Measurements from ENCODE around the gene TMEM125.

TMEM125 gene

GRCh38 chr1:43269627-43270375 lies at the start of gene TMEM125:
Gene TMEM125 (plus strand): TSS chr1:43269983. CDS start chr1:43272723, 2,740 bp downstream.
- peak within 1 kb of the TSS; percentile 71 to 88 (median 85) for H3K27ac Mint-ChIP-seq
- peaks cover 30% of the 10 kb centered on the region for H3K27me3 Mint-ChIP-seq (ENCODE audit: low read depth)
- H3K4me1 Mint-ChIP-seq = peaks cover 15% of the 10 kb centered on the region
- no peak for TF ChIP-seq CTCF (IDR thresholded peaks at IDR 0.05; ENCODE audit: unreplicated experiment in 3 of 3)
- peaks cover 8% of the 10 kb centered on the region for H3K9me3 Mint-ChIP-seq
- H3K4me3 Mint-ChIP-seq = peak within 1 kb of the TSS; percentile 84 to 85 (median 84)
- H3K36me3 Mint-ChIP-seq (ENCODE audit: low read depth) = no peaks in the 10 kb centered on the region

GRCh38 chr1:43220905-43221778 lies 48.6 kb upstream of the TMEM125 start:
- H3K4me3 Mint-ChIP-seq = no peak overlapping the region
- no peak overlapping the region for H3K27ac Mint-ChIP-seq
- H3K27me3 Mint-ChIP-seq (ENCODE audit: low read depth) = peaks cover 32% of the 10 kb centered on the region
- H3K9me3 Mint-ChIP-seq = no peaks in the 10 kb centered on the region
- H3K36me3 Mint-ChIP-seq (ENCODE audit: low read depth) = no peaks in the 10 kb centered on the region
- TF ChIP-seq CTCF (IDR thresholded peaks at IDR 0.05; ENCODE audit: unreplicated experiment in 3 of 3) = no peak
- no peaks in the 10 kb centered on the region for H3K4me1 Mint-ChIP-seq

GRCh38 chr1:43221797-43222196 lies 48.0 kb upstream of the TMEM125 start:
- Mint-ChIP-seq H3K27me3 (ENCODE audit: low read depth) (peaks cover 27% of the 10 kb centered on the region), H3K27ac (no peak overlapping the region), H3K4me3 (no peak overlapping the region), H3K4me1 (no peaks in the 10 kb centered on the region), H3K9me3 (no peaks in the 10 kb centered on the region), H3K36me3 (ENCODE audit: low read depth) (no peaks in the 10 kb centered on the region)
- no peak for TF ChIP-seq CTCF (IDR thresholded peaks at IDR 0.05; ENCODE audit: unreplicated experiment in 3 of 3)

- H3K36me3 Mint-ChIP-seq (ENCODE audit: low read depth) = no peaks in the 10 kb centered on the region
- peaks cover 26% of the 10 kb centered on the region for H3K27me3 Mint-ChIP-seq (ENCODE audit: low read depth)
- H3K9me3 Mint-ChIP-seq = no peaks in the 10 kb centered on the region
- no peak overlapping the region for H3K4me3 Mint-ChIP-seq
- H3K4me1 Mint-ChIP-seq = no peaks in the 10 kb centered on the region
- TF ChIP-seq CTCF (IDR thresholded peaks at IDR 0.05; ENCODE audit: unreplicated experiment in 3 of 3) = no peak
- no peak overlapping the region for H3K27ac Mint-ChIP-seq
These were observed 46.9 kb upstream of the TMEM125 start for GRCh38 chr1:43222879-43223278.

- Mint-ChIP-seq H3K27ac (no peak overlapping the region), H3K4me1 (no peaks in the 10 kb centered on the region), H3K36me3 (ENCODE audit: low read depth) (no peaks in the 10 kb centered on the region), H3K4me3 (no peak overlapping the region), H3K9me3 (no peaks in the 10 kb centered on the region), H3K27me3 (ENCODE audit: low read depth) (peaks cover 26% of the 10 kb centered on the region)
- no peak for TF ChIP-seq CTCF (IDR thresholded peaks at IDR 0.05; ENCODE audit: unreplicated experiment in 3 of 3)
These were observed 44.6 kb upstream of the TMEM125 start for GRCh38 chr1:43225168-43225567.

Measured in nephron (organoid).